Testis (tissue), 3 donors: Measurements from ENCODE around the gene AP2A2. TPM values are rescaled to one million over a fixed set of nuclear protein-coding genes. Genes with fewer than 3 reads are reported as not detected.

ENCODE experiments used
- DNase-seq: peaks from one replicate; pipeline ENCODE4 v3.0.0-alpha.2; 2019
- H3K27ac ChIP-seq, 2 donors: fragments of 200-600 bp; sonication (generic); one replicate each; pipeline ENCODE4 v1.5.1; 2019
- H3K27me3 ChIP-seq: fragments of 200-600 bp; sonication (generic); one replicate; pipeline ENCODE4 v1.5.1; 2019
- H3K36me3 ChIP-seq: fragments of 200-600 bp; sonication (generic); one replicate; pipeline ENCODE4 v1.5.1; 2017; ENCODE audit warnings: low read depth; ENCODE audit errors: missing control alignments
- H3K4me1 ChIP-seq: fragments of 200-600 bp; sonication (generic); one replicate; pipeline ENCODE4 v1.5.1; 2019
- H3K4me3 ChIP-seq, 2 donors: fragments of 200-600 bp; sonication (generic); one replicate each; pipeline ENCODE4 v1.5.1; 2017 to 2019
- H3K9me3 ChIP-seq: fragments of 200-600 bp; sonication (generic); one replicate; pipeline ENCODE4 v1.5.1; 2017
- POLR2A ChIP-seq: fragments of 450-650 bp; IDR thresholded peaks from one replicate; pipeline ENCODE4 v1.6.1; 2017; ENCODE audit warnings: antibody characterized with exemption, mild to moderate bottlenecking, moderate library complexity
- WGBS, 2 donors: methylation state at CpG; one replicate each; pipeline ENCODE4 v1.1.5; 2018; 5-methylcytosine and 5-hydroxymethylcytosine counted together
- intact Hi-C: fragments of 100-400 bp; cut with DNase I; formaldehyde crosslinking; loops from one replicate; pipeline ENCODE4 v1.15.1; 2023; ENCODE audit warnings: low total_unique reads
- polyA plus RNA-seq: library from polyadenylated mRNA; stranded (reverse); fragments of 350-450 nt; fragmentation: Illumina TruSeq; extraction: RNeasy Lipid Tissue Mini Kit (QIAGEN cat#74804); gene quantifications from one replicate; pipeline ENCODE4 v1.2.3, GENCODE V29; 2014; ENCODE audit warnings: low read depth, low replicate concordance; ENCODE audit not compliant: insufficient read depth
- total RNA-seq, 2 donors: library from RNA; depleted of rRNA; stranded (reverse); fragments of >200 nt; gene quantifications; one replicate each; pipeline ENCODE4 v1.2.3, GENCODE V29; 2016
- TF ChIP-seq, protein P1 (sequence below), 3 experiments: fragments of 450-650 bp in 2 of 3; fragments of 200-600 bp in 1 of 3; sonication (generic) in 1 of 3; IDR thresholded peaks; one replicate each; pipeline ENCODE4 v1.5.1; 2016 to 2019; ENCODE audit warnings: antibody characterized with exemption in 3 of 3, mild to moderate bottlenecking in 2 of 3, moderate library complexity in 1 of 3

AP2A2 gene
- total and polyA plus RNA-seq, 3 donors from 2014 or later, result 82.0 to 106 (median 95.0) TPM

DNA sequence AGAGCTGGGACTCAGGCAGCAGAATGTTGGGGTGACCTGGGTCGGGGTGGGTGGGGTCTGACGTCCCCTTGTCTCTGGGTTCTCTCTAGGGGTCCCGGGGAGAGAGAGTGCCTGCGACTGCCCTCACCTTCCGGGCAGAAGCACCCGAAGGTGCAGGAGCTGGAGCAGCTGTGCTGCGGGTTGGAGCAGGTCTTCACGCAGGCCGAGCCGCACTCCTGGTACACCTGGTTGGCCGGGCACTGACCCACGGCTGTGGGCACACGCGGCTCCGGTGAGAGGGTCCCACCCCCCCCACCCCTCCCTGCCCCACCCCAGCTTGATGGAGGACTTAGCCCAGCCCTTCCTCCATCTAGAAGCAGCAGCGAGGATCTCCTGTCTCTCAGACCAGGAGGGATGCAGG is 104.4 kb downstream of the AP2A2 start:
- no peak for TF ChIP-seq POLR2A
- TF ChIP-seq, protein P1, sequence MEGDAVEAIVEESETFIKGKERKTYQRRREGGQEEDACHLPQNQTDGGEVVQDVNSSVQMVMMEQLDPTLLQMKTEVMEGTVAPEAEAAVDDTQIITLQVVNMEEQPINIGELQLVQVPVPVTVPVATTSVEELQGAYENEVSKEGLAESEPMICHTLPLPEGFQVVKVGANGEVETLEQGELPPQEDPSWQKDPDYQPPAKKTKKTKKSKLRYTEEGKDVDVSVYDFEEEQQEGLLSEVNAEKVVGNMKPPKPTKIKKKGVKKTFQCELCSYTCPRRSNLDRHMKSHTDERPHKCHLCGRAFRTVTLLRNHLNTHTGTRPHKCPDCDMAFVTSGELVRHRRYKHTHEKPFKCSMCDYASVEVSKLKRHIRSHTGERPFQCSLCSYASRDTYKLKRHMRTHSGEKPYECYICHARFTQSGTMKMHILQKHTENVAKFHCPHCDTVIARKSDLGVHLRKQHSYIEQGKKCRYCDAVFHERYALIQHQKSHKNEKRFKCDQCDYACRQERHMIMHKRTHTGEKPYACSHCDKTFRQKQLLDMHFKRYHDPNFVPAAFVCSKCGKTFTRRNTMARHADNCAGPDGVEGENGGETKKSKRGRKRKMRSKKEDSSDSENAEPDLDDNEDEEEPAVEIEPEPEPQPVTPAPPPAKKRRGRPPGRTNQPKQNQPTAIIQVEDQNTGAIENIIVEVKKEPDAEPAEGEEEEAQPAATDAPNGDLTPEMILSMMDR (IDR thresholded peaks at IDR 0.05), result no peak
- H3K9me3 ChIP-seq, result no peaks in the 10 kb centered on the region
- intact Hi-C loops, result no loop called here
- H3K36me3 ChIP-seq, result no peaks in the 10 kb centered on the region
- no peak for DNase-seq
- 83 to 94% methylated on average over 6 to 13 of the region's 16 CpGs for whole genome bisulfite sequencing, 2 donors
- no peak overlapping the region for H3K27ac ChIP-seq
- no peaks in the 10 kb centered on the region for H3K27me3 ChIP-seq
- no peaks in the 10 kb centered on the region for H3K4me1 ChIP-seq
- no peak overlapping the region for H3K4me3 ChIP-seq

DNA sequence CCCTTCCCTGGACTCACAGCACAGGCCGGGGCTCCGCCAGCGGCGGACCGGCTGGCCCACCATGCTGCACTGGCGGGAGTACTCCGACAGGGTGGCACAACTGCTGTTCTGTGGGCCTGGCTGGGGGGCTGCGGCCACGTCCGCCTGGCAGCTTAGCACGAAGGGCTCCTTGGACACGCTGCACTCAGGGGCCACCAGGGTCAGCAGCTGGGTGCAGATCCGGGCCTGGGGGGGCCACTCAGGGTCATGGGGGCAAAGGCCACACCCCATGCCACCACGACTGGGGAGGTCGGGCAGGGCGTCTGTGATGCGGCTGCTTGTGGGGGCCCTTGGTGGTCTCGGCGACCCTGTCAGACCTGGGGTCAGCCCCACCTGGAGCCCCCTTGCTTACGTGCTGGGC is 104.9 kb downstream of the AP2A2 start:
- intact Hi-C loops, result no loop called here
- 84% methylated on average over 16 of the region's 20 CpGs; no CpG with 5 or more reads in 1 of the 2 donors for WGBS, 2 donors
- Histone ChIP-seq H3K27ac (no peak overlapping the region), H3K4me1 (no peaks in the 10 kb centered on the region), H3K27me3 (no peaks in the 10 kb centered on the region), H3K36me3 (no peaks in the 10 kb centered on the region), H3K4me3 (no peak overlapping the region), H3K9me3 (no peaks in the 10 kb centered on the region)
- no peak for TF ChIP-seq POLR2A
- TF ChIP-seq, protein P1 (IDR thresholded peaks at IDR 0.05), result no peak
- no peak for DNase-seq

DNA sequence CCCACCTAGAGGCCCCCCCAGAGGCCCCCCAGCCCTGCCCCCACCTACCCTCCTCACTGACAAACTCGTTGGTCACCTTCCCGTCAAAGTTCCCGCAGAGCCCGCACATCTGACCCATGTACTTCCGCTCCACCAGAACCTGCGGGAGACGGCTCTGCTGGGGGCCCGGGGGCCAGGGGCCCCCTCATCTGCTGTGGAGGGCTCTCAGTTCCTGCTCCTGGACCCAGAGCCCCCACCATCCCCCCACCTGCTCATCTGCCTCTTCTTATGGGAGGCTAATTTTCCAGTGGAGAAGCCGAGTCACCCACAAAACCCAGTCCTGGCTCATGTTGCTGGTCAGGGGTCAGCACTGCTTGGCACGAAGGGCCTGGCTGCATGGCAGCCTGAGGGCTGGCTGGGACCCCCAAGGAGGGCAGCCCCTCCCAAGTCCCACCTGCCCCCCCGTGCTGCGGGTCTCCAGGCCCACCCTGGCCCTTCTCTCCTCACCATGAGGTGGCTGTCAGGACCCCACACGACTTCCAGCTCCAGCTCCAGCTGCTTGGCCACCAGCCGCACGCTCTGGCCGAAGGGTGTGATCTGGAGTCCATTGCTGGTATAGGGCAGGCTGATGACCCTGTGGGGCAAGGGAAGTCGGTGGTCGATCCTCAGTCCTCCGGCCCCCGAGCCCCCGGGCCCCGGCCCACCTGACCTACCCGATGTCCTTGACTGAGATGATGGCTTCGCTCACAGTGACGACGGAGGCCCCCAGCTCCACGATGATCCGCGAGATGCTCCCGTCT is 105.6 kb downstream of the AP2A2 start:
- H3K36me3 ChIP-seq, result no peaks in the 10 kb centered on the region
- no peaks in the 10 kb centered on the region for H3K27me3 ChIP-seq
- WGBS, 2 donors, result 79 to 88% methylated on average over 5 to 30 of the region's 30 CpGs

DNA sequence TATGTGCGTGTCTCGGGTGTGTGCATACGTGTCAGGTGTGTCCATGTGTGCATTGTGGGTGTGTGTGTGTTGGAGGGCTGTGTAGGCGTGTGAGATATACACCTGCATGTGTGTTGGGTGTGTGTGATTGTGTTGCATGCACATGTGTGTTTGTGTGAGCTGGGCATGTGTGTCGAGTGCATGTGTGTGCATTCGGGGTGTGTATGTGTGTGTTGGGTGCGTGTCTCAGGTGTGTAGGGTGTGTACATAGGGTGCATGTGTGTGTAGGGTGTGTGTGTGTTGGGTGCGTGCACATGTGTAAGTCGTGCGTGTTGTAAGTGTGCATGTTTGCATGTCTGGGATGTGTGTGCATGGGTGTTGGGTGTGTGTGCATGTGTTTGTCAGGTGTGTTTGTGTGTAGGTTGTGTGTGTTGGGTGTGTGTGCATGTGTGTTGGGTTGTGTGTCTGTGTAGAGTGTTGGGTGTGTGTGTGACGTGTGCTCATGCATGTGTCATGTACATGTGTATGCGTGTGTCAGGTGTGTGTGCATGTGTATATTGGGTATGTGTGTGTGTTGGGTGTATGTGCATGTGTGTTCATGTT is 106.7 kb downstream of the AP2A2 start:
- no peak overlapping the region for H3K27ac ChIP-seq
- no peak for DNase-seq
- intact Hi-C loops, result no loop called here
- WGBS, 2 donors, result 84 to 92% methylated on average over 9 to 12 of the region's 12 CpGs
- no peak for TF ChIP-seq POLR2A
- TF ChIP-seq, protein P1 (IDR thresholded peaks at IDR 0.05), result no peak
- H3K36me3 ChIP-seq, result no peaks in the 10 kb centered on the region
- H3K4me1 ChIP-seq, result no peaks in the 10 kb centered on the region
- H3K4me3 ChIP-seq, result no peak overlapping the region
- no peaks in the 10 kb centered on the region for H3K27me3 ChIP-seq
- H3K9me3 ChIP-seq, result no peaks in the 10 kb centered on the region

More for the DNA sequence above, 105.6 kb downstream of the AP2A2 start:
- TF ChIP-seq POLR2A, result no peak
- TF ChIP-seq, protein P1 (IDR thresholded peaks at IDR 0.05), result no peak
- Histone ChIP-seq H3K4me1 (no peaks in the 10 kb centered on the region), H3K27ac (no peak overlapping the region), H3K4me3 (no peak overlapping the region), H3K9me3 (no peaks in the 10 kb centered on the region)
- intact Hi-C loops, result no loop called here
- DNase-seq, result no peak
